SU-DHL-6 (cell line): ENCODE measurements around the gene PLAAT5.

Experiments used
- EZH2phosphoT487 ChIP-seq: fragments of 200-600 bp; sonication (generic), shearing (Covaris generic); conservative IDR thresholded peaks from 2 replicates; pipeline ENCODE4 v1.6.1; 2018; ENCODE audit warnings: mild to moderate bottlenecking, antibody characterized with exemption, low read length, moderate library complexity, mixed read lengths
- TF ChIP-seq, protein P1 (sequence below): fragments of 200-600 bp; sonication (generic); IDR thresholded peaks from one replicate; pipeline ENCODE4 v1.5.1; 2017; ENCODE audit warnings: antibody characterized with exemption, mild to moderate bottlenecking, low read length, moderate library complexity; ENCODE audit not compliant: insufficient read depth, poor library complexity, severe bottlenecking

DNA sequence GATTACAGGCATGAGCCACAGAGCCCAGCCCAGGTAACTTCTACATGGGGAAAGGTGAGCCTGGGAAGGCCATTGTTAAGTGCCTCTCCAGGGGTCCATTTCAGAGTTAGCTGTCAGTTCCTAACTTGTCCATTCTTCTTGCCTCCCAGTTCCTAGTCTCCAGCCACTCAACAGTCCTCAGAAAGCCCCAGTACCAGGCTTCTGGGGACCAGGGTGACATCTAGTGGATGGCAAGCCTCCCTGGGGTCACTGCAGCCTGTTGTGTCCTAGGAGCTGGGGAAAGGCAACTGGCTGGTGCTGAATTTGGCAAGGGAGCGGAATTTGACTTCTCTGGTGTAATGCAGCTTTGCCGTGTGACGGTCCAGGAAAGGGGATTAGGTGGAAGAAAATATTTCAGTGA lies 17.0 kb upstream of the PLAAT5 start:
- TF ChIP-seq, protein P1, sequence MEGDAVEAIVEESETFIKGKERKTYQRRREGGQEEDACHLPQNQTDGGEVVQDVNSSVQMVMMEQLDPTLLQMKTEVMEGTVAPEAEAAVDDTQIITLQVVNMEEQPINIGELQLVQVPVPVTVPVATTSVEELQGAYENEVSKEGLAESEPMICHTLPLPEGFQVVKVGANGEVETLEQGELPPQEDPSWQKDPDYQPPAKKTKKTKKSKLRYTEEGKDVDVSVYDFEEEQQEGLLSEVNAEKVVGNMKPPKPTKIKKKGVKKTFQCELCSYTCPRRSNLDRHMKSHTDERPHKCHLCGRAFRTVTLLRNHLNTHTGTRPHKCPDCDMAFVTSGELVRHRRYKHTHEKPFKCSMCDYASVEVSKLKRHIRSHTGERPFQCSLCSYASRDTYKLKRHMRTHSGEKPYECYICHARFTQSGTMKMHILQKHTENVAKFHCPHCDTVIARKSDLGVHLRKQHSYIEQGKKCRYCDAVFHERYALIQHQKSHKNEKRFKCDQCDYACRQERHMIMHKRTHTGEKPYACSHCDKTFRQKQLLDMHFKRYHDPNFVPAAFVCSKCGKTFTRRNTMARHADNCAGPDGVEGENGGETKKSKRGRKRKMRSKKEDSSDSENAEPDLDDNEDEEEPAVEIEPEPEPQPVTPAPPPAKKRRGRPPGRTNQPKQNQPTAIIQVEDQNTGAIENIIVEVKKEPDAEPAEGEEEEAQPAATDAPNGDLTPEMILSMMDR = no peak
- TF ChIP-seq EZH2phosphoT487 = no peak
